ENCODE data around the gene LPAR1.

Gene LPAR1

GRCh38 chr9:110952540-110952859, 85.8 kb downstream of the LPAR1 start:
- no peak overlapping the region for H3K4me3 ChIP-seq (replicated peaks in 1 of 2; ENCODE audit: low read depth in 2 of 2, low read length in 2 of 2)
- no peak for DNase-seq (ENCODE audit: low read depth in 2 of 2)
- no peak for TF ChIP-seq CTCF (IDR thresholded peaks at IDR 0.05; ENCODE audit: low read depth, low read length)

DNA sequence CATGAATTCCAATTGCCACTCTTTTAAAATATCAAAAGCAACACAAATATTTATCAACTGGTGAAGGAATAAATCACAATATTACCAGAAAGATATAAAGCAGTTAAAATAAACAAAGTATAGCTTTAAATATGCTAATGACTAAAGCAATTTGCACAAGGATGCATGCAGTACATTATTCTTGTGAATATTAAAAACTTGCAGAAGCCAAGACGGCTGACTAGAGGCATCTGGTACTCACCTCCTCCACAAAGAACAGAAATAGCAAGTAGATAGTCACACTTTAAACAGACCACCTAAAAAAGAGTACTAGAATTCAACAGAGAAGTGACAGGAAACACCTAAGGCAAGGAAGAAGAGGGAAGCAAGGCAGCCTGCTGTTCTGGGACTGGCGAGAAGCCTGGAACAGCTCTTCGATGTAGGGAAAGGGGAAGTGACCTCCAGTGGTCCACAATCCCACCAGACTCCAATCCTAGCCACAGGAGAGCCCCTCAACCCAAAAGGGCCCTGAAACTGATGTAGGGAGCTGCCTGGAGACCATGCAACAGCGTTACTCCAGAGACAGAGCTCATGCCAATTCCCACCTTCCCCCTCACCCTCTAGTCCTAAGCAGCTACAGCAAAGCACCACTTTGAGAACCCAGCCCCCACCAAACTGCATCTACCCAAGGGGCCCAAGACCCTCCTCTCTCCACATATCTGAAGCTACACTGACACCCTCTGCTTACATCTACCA, 86.3 kb downstream of the LPAR1 start:
- TF ChIP-seq CTCF (IDR thresholded peaks at IDR 0.05; ENCODE audit: low read depth, low read length): no peak
- no peak overlapping the region for H3K4me3 ChIP-seq (replicated peaks in 1 of 2; ENCODE audit: low read depth in 2 of 2, low read length in 2 of 2)
- DNase-seq (ENCODE audit: low read depth in 2 of 2): no peak

DNA sequence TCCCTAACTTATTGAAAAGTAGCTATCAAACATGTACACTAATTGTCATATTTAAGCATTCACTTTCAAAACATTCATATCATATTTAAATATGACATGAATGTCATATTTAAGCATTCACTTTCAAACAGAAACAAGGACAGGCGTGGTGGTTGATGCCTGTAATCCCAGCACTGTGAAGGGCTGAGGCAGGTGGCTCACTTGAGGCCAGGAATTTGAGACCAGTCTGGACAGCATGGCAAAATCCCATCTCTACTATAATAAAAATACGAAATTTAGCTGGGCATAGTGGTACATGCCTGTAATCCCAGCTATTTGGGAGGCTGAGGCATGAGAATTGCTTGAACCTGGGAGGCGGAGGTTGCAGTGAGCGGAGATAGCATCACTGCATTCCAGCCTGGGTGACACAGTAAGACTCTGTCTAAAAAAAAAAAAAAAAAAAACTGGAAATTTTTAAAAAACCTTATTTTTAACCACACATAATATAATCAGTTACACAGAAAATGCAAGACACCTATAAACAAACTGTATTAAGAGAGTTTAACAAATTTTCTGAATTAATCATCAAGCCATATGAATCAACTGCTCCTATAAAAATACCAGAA, 88.1 kb downstream of the LPAR1 start:
- DNase-seq (ENCODE audit: low read depth in 2 of 2): peak in 1 of 2 donors; percentile 62
- H3K4me3 ChIP-seq (replicated peaks in 1 of 2; ENCODE audit: low read depth in 2 of 2, low read length in 2 of 2): no peak overlapping the region
- no peak for TF ChIP-seq CTCF (IDR thresholded peaks at IDR 0.05; ENCODE audit: low read depth, low read length)

DNA sequence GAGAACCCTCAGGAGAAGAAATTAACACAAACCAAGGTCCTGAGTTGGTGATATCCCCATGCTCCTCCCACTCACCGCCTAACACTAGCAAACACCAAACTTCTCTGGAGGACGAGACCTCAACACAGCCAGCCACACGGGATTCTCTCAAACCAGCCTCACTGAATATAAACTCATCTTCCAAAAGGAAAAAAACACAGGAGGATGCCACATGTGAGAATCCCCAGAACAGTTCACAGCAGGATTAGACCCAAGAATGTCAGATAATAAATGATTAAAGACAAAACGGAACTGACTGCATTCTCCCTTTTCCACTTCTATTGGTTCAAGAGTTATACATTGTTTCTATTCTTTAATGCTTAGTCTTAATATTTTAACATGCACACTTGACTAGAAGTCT, 89.2 kb downstream of the LPAR1 start:
- no peak overlapping the region for H3K4me3 ChIP-seq (replicated peaks in 1 of 2; ENCODE audit: low read depth in 2 of 2, low read length in 2 of 2)
- no peak for TF ChIP-seq CTCF (IDR thresholded peaks at IDR 0.05; ENCODE audit: low read depth, low read length)
- no peak for DNase-seq (ENCODE audit: low read depth in 2 of 2)

GRCh38 chr9:110947491-110948044, 90.7 kb downstream of the LPAR1 start:
- no peak for DNase-seq (ENCODE audit: low read depth in 2 of 2)
- no peak for TF ChIP-seq CTCF (IDR thresholded peaks at IDR 0.05; ENCODE audit: low read depth, low read length)
- H3K4me3 ChIP-seq (replicated peaks in 1 of 2; ENCODE audit: low read depth in 2 of 2, low read length in 2 of 2): no peak overlapping the region

DNA sequence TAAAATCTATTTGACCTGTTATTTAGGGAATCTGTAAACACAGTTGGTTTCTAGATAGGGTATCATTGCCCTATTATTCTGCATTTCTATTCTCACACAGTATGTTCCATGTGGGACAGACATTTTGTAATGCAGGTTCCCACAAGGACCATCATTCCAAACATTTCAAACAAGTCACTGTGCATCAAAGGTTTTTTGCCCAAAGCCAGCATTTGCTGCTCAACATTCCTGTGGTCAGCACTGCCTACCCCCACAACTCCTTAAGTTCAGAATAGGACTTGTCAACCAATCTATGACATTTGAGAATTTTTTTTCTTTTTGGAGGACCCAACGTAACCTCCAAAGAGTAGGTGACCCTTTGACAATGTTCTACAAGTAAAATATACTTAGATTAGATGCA, 95.7 kb downstream of the LPAR1 start:
- DNase-seq (ENCODE audit: low read depth in 2 of 2): peak; percentile 69 to 74
- TF ChIP-seq CTCF (IDR thresholded peaks at IDR 0.05; ENCODE audit: low read depth, low read length): no peak
- H3K4me3 ChIP-seq (replicated peaks in 1 of 2; ENCODE audit: low read depth in 2 of 2, low read length in 2 of 2): no peak overlapping the region
